Measurements from ENCODE around the gene PARD3. TPM values are rescaled to one million over a fixed set of nuclear protein-coding genes. Genes with fewer than 3 reads are reported as not detected.

PARD3 gene
- total and polyA plus RNA-seq, 7 donors = 20.2 to 84.4 (median 53.4) TPM

- Histone ChIP-seq H3K4me3 (no peak overlapping the region), H3K36me3 (ENCODE audit: insufficient read depth in 1 of 2, low read depth in 1 of 2) (no peaks in the 10 kb centered on the region), H3K27ac (no peak overlapping the region), H3K9me3 (no peaks in the 10 kb centered on the region), H3K4me1 (peaks cover 16% of the 10 kb centered on the region), H3K27me3 (ENCODE audit: insufficient read depth in 3 of 3, low read length in 2 of 3) (no peaks in the 10 kb centered on the region)
- intact Hi-C loops (cut with DNase I) = no loop called here
- DNase-seq = no peak
- WGBS, 3 donors = 91 to 93% (median 92%) methylated on average over 6 of the region's 6 CpGs
- no peak for ATAC-seq
- TF ChIP-seq, protein P1, sequence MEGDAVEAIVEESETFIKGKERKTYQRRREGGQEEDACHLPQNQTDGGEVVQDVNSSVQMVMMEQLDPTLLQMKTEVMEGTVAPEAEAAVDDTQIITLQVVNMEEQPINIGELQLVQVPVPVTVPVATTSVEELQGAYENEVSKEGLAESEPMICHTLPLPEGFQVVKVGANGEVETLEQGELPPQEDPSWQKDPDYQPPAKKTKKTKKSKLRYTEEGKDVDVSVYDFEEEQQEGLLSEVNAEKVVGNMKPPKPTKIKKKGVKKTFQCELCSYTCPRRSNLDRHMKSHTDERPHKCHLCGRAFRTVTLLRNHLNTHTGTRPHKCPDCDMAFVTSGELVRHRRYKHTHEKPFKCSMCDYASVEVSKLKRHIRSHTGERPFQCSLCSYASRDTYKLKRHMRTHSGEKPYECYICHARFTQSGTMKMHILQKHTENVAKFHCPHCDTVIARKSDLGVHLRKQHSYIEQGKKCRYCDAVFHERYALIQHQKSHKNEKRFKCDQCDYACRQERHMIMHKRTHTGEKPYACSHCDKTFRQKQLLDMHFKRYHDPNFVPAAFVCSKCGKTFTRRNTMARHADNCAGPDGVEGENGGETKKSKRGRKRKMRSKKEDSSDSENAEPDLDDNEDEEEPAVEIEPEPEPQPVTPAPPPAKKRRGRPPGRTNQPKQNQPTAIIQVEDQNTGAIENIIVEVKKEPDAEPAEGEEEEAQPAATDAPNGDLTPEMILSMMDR (IDR thresholded peaks at IDR 0.05) = no peak
Measured at GRCh38 chr10:34627331-34627730, 187.8 kb downstream of the PARD3 start.

- WGBS, 3 donors = 74 to 83% (median 78%) methylated on average over 3 of the region's 3 CpGs
- intact Hi-C loops (cut with DNase I) = no loop called here
- TF ChIP-seq, protein P1 (IDR thresholded peaks at IDR 0.05) = no peak
- Histone ChIP-seq H3K27ac (no peak overlapping the region), H3K27me3 (ENCODE audit: insufficient read depth in 3 of 3, low read length in 2 of 3) (no peaks in the 10 kb centered on the region), H3K9me3 (no peaks in the 10 kb centered on the region), H3K36me3 (ENCODE audit: insufficient read depth in 1 of 2, low read depth in 1 of 2) (no peaks in the 10 kb centered on the region), H3K4me1 (peaks cover 16% of the 10 kb centered on the region), H3K4me3 (no peak overlapping the region)
- no peak for ATAC-seq
- DNase-seq = no peak
Measured at GRCh38 chr10:34626158-34626880, 188.8 kb downstream of the PARD3 start.

DNA sequence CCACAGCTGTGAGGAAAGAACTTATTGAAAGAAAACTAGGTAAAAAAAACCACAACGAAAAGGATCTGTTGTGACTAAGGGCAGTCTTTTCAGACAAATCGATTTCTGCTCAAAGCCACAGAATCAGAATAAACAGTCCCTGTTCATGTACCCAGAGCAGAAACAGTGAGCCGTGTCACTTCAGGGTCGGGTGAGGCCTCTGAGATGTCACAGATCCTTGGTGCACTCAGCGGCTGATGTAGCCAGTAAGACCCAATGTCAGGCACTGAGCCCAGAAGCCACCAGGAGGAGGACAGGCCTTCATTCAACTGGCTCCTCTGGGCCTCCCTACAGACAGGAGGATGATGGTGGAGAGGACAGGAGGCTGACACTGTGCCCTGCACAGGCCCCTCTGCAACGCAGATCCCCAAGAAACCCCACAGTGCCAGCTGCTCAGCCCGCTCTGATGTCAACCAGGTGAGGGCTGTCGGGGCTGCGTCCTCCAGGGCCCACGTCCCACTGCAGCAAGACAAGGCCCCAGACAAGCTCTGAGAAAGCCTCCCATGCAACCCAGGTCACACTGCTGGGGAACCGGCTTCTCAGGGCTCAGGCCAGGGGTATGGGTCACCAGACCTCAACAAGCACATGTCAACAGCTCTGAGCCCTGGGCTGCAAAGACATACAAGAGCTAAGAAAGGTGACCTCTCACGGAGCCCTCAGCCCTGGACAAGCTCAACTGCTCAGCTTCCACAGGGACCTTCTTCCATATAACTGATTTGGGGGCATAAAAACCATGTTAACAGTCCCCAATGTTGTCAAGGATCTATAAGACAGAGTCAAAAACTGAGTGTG, 190.6 kb downstream of the PARD3 start:
- DNase-seq (no peak), ATAC-seq (peak in 1 of 4 donors; percentile 5)
- H3K9me3 ChIP-seq = no peaks in the 10 kb centered on the region
- peaks cover 16% of the 10 kb centered on the region for H3K4me1 ChIP-seq
- H3K27me3 ChIP-seq (ENCODE audit: insufficient read depth in 3 of 3, low read length in 2 of 3) = no peaks in the 10 kb centered on the region
- no peaks in the 10 kb centered on the region for H3K36me3 ChIP-seq (ENCODE audit: insufficient read depth in 1 of 2, low read depth in 1 of 2)
- no peak overlapping the region for H3K4me3 ChIP-seq
- intact Hi-C loops (cut with DNase I) = no loop called here
- no peak overlapping the region for H3K27ac ChIP-seq
- WGBS, 3 donors = 81 to 86% (median 86%) methylated on average over 12 of the region's 12 CpGs
- TF ChIP-seq, protein P1 (IDR thresholded peaks at IDR 0.05) = no peak

GRCh38 chr10:34622945-34623344, 192.2 kb downstream of the PARD3 start:
- ATAC-seq (peak in 1 of 4 donors; percentile 28), DNase-seq (no peak)
- no peaks in the 10 kb centered on the region for H3K36me3 ChIP-seq (ENCODE audit: insufficient read depth in 1 of 2, low read depth in 1 of 2)
- no peaks in the 10 kb centered on the region for H3K9me3 ChIP-seq
- intact Hi-C loops (cut with DNase I) = no loop called here
- H3K4me1 ChIP-seq = peaks cover 14% of the 10 kb centered on the region
- no peak overlapping the region for H3K4me3 ChIP-seq
- H3K27me3 ChIP-seq (ENCODE audit: insufficient read depth in 3 of 3, low read length in 2 of 3) = no peaks in the 10 kb centered on the region
- H3K27ac ChIP-seq = no peak overlapping the region
- WGBS, 3 donors = 44 to 77% (median 53%) methylated on average over 4 of the region's 4 CpGs
- TF ChIP-seq, protein P1 (IDR thresholded peaks at IDR 0.05) = no peak
